Measurements from ENCODE around the gene SLC19A1.

Gene SLC19A1

GRCh38 chr21:45513003-45513717, 29.1 kb downstream of the SLC19A1 start:
- TF ChIP-seq EZH2 (IDR thresholded peaks at IDR 0.05; ENCODE audit: borderline replicate concordance, low read depth, low read length, severe bottlenecking) = no peak
- TF ChIP-seq, protein P1, sequence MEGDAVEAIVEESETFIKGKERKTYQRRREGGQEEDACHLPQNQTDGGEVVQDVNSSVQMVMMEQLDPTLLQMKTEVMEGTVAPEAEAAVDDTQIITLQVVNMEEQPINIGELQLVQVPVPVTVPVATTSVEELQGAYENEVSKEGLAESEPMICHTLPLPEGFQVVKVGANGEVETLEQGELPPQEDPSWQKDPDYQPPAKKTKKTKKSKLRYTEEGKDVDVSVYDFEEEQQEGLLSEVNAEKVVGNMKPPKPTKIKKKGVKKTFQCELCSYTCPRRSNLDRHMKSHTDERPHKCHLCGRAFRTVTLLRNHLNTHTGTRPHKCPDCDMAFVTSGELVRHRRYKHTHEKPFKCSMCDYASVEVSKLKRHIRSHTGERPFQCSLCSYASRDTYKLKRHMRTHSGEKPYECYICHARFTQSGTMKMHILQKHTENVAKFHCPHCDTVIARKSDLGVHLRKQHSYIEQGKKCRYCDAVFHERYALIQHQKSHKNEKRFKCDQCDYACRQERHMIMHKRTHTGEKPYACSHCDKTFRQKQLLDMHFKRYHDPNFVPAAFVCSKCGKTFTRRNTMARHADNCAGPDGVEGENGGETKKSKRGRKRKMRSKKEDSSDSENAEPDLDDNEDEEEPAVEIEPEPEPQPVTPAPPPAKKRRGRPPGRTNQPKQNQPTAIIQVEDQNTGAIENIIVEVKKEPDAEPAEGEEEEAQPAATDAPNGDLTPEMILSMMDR (IDR thresholded peaks at IDR 0.05; ENCODE audit: borderline replicate concordance, extremely low read depth, low read length, poor library complexity, severe bottlenecking) = no peak
- Histone ChIP-seq H3K9me3 (ENCODE audit: insufficient read depth, low read length, severe bottlenecking) (no peaks in the 10 kb centered on the region), H4K20me1 (ENCODE audit: insufficient read depth, low read length) (peaks cover 40% of the 10 kb centered on the region), H3K36me3 (ENCODE audit: insufficient read depth, low read length) (peaks cover 57% of the 10 kb centered on the region), H2AFZ (ENCODE audit: low read depth, low read length) (no peak overlapping the region), H3K27ac (ENCODE audit: low read length) (no peak overlapping the region), H3K4me2 (ENCODE audit: insufficient read depth, low read length) (no peak overlapping the region), H3K9ac (ENCODE audit: low read depth, low read length) (no peak overlapping the region), H3K27me3 (ENCODE audit: insufficient read depth, low read length, poor library complexity) (no peaks in the 10 kb centered on the region), H3K4me3 (ENCODE audit: low read depth in 1 of 2, low read length in 2 of 2) (no peak overlapping the region), H3K4me1 (ENCODE audit: insufficient read depth, low read length) (no peaks in the 10 kb centered on the region), H3K79me2 (ENCODE audit: insufficient read depth, low read length) (peaks cover 8% of the 10 kb centered on the region)
- ATAC-seq (ENCODE audit: insufficient read depth, low read depth) = no peak
- DNase-seq = no peak

DNA sequence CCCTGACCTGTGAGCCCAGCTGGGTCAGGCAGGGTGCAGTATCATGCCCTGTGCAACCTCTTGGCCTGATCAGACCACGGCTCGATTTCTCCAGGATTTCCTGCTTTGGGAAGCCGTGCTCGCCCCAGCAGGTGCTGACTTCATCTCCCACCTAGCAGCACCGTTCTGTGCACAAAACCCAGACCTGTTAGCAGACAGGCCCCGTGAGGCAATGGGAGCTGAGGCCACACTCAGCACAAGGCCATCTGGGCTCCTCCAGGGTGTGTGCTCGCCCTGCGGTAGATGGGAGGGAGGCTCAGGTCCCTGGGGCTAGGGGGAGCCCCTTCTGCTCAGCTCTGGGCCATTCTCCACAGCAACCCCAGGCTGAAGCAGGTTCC, 29.6 kb downstream of the SLC19A1 start:
- H3K4me1 ChIP-seq (ENCODE audit: insufficient read depth, low read length) = no peaks in the 10 kb centered on the region
- no peak overlapping the region for H3K4me2 ChIP-seq (ENCODE audit: insufficient read depth, low read length)

GRCh38 chr21:45511661-45512431, 30.4 kb downstream of the SLC19A1 start:
- Histone ChIP-seq H3K9ac (ENCODE audit: low read depth, low read length) (no peak overlapping the region), H3K27ac (ENCODE audit: low read length) (no peak overlapping the region), H3K27me3 (ENCODE audit: insufficient read depth, low read length, poor library complexity) (no peaks in the 10 kb centered on the region), H3K36me3 (ENCODE audit: insufficient read depth, low read length) (peaks cover 46% of the 10 kb centered on the region), H3K79me2 (ENCODE audit: insufficient read depth, low read length) (no peaks in the 10 kb centered on the region), H3K4me1 (ENCODE audit: insufficient read depth, low read length) (no peaks in the 10 kb centered on the region), H3K4me3 (ENCODE audit: low read depth in 1 of 2, low read length in 2 of 2) (no peak overlapping the region), H2AFZ (ENCODE audit: low read depth, low read length) (no peak overlapping the region), H4K20me1 (ENCODE audit: insufficient read depth, low read length) (peaks cover 44% of the 10 kb centered on the region), H3K4me2 (ENCODE audit: insufficient read depth, low read length) (no peak overlapping the region), H3K9me3 (ENCODE audit: insufficient read depth, low read length, severe bottlenecking) (no peaks in the 10 kb centered on the region)
- peak; percentile 31 for DNase-seq
- TF ChIP-seq, protein P1 (IDR thresholded peaks at IDR 0.05; ENCODE audit: borderline replicate concordance, extremely low read depth, low read length, poor library complexity, severe bottlenecking) = no peak
- no peak for TF ChIP-seq EZH2 (IDR thresholded peaks at IDR 0.05; ENCODE audit: borderline replicate concordance, low read depth, low read length, severe bottlenecking)
- no peak for ATAC-seq (ENCODE audit: insufficient read depth, low read depth)

More for the DNA sequence above, 29.6 kb downstream of the SLC19A1 start:
- Histone ChIP-seq H4K20me1 (ENCODE audit: insufficient read depth, low read length) (peaks cover 45% of the 10 kb centered on the region), H3K79me2 (ENCODE audit: insufficient read depth, low read length) (0 out of 2 replicates have a peak, but pooled peaks cover 2% of the 10 kb centered on the region), H3K4me3 (ENCODE audit: low read depth in 1 of 2, low read length in 2 of 2) (no peak overlapping the region), H2AFZ (ENCODE audit: low read depth, low read length) (no peak overlapping the region), H3K27ac (ENCODE audit: low read length) (no peak overlapping the region), H3K9me3 (ENCODE audit: insufficient read depth, low read length, severe bottlenecking) (no peaks in the 10 kb centered on the region), H3K27me3 (ENCODE audit: insufficient read depth, low read length, poor library complexity) (no peaks in the 10 kb centered on the region), H3K36me3 (ENCODE audit: insufficient read depth, low read length) (peaks cover 53% of the 10 kb centered on the region), H3K9ac (ENCODE audit: low read depth, low read length) (no peak overlapping the region)
- DNase-seq (no peak), ATAC-seq (ENCODE audit: insufficient read depth, low read depth) (no peak)
- TF ChIP-seq, protein P1 (IDR thresholded peaks at IDR 0.05; ENCODE audit: borderline replicate concordance, extremely low read depth, low read length, poor library complexity, severe bottlenecking) = no peak
- no peak for TF ChIP-seq EZH2 (IDR thresholded peaks at IDR 0.05; ENCODE audit: borderline replicate concordance, low read depth, low read length, severe bottlenecking)
